Activated effector memory CD4-positive, alpha-beta T cell treated with Interleukin-2 at 50 U/mL for 16 hours (primary cell): Measurements from ENCODE around the gene TRPC5OS.

Source experiments
- DNase-seq: peaks from one replicate; pipeline ENCODE4 v3.0.0-alpha.2; 2020

The TRPC5OS gene

GRCh38 chrX:111914398-111915090 lies 38.6 kb downstream of the TRPC5OS start:
- DNase-seq, result no peak

GRCh38 chrX:111917591-111917990 lies 41.6 kb downstream of the TRPC5OS start:
- no peak for DNase-seq

DNA sequence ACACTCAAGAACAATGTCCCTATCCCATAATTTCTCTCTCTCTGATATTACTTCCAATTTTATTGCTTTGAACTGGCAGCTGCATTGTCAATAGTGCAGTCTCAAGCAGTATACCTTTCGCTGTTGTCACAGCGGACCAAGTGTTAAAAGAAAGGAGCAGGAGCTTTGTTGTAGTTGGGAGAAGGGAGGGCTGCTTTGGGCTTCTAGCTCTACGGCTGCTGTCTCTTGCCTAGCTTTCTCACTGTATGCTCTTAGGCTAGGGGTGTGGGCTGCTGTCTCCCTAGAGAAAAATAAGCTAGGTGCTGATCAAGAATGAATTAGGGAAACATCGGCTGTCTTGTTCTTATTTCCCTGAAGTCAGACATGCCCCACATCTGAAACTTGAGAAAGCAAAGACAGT lies 52.5 kb downstream of the TRPC5OS start:
- DNase-seq, result no peak
